HEK293 (cell line): ENCODE data around the gene RPL36A.

ENCODE experiments used
- CTCF ChIA-PET: fragments of 350-600 bp; formaldehyde crosslinking; extraction: SDS; loops from one replicate; lab custom pipeline; 2021; ENCODE audit warnings: antibody characterized with exemption; lab: Yijun Ruan, JAX
- POLR2A ChIA-PET: fragments of 300-600 bp; formaldehyde crosslinking; extraction: SDS; loops from one replicate; lab custom pipeline; 2020; ENCODE audit warnings: antibody characterized with exemption, inconsistent platforms; lab: Yijun Ruan, JAX
- H3K27ac ChIP-seq: fragments of 200-500 bp; sonication (Bioruptor generic); 2 replicates; pipeline ENCODE4 v1.5.1; 2014; ENCODE audit warnings: low read depth, low read length, control low read depth, inconsistent platforms; ENCODE audit errors: extremely low read depth
- H3K36me3 ChIP-seq, 2 experiments: fragments of 200-500 bp in 1 of 2; sonication (Bioruptor generic) in 1 of 2; 1 replicate in 1 of 2; 2 replicates in 1 of 2; pipeline ENCODE4 v1.5.1; 2014 to 2017; ENCODE audit warnings: inconsistent platforms in 2 of 2, low read length in 2 of 2; ENCODE audit not compliant: control insufficient read depth in 2 of 2, insufficient read depth in 1 of 2
- H3K4me1 ChIP-seq: fragments of 200-500 bp; sonication (Bioruptor generic); 2 replicates; pipeline ENCODE4 v1.5.1; 2014; ENCODE audit warnings: mild to moderate bottlenecking, low read length, inconsistent platforms; ENCODE audit not compliant: control insufficient read depth, insufficient read depth
- H3K4me3 ChIP-seq: 2 replicates; pipeline ENCODE4 v1.5.1; 2011; ENCODE audit warnings: low read depth, mild to moderate bottlenecking, control low read depth, low read length, moderate library complexity
- H3K9me3 ChIP-seq: fragments of 200-500 bp; sonication (Bioruptor generic); 2 replicates; pipeline ENCODE4 v1.5.1; 2014; ENCODE audit warnings: low read depth, low read length, inconsistent platforms; ENCODE audit not compliant: control insufficient read depth, insufficient read depth
- GFI1B ChIP-seq: fragments of 450-650 bp; formaldehyde crosslinking; IDR thresholded peaks from 2 replicates; pipeline ENCODE4 v1.5.1; 2016; ENCODE audit warnings: missing biosample characterization, missing genetic modification characterization
- GLIS2 ChIP-seq: fragments of 450-650 bp; formaldehyde crosslinking; IDR thresholded peaks from 2 replicates; pipeline ENCODE4 v1.5.1; 2016; ENCODE audit warnings: missing biosample characterization, missing genetic modification characterization
- ZBTB21 ChIP-seq: fragments of 450-650 bp; formaldehyde crosslinking; IDR thresholded peaks from 2 replicates; pipeline ENCODE4 v1.5.1; 2017; ENCODE audit warnings: missing biosample characterization, missing genetic modification characterization
- ZFHX2 ChIP-seq: fragments of 450-650 bp; formaldehyde crosslinking; conservative IDR thresholded peaks from 2 replicates; pipeline ENCODE4 v1.5.1; 2016; ENCODE audit warnings: missing biosample characterization, missing genetic modification characterization
- ZFP69B ChIP-seq: fragments of 450-650 bp; formaldehyde crosslinking; IDR thresholded peaks from 2 replicates; pipeline ENCODE4 v1.5.1; 2016; ENCODE audit warnings: missing biosample characterization, missing genetic modification characterization
- ZNF2 ChIP-seq: fragments of 450-650 bp; formaldehyde crosslinking; IDR thresholded peaks from 2 replicates; pipeline ENCODE4 v1.5.1; 2016; ENCODE audit warnings: missing biosample characterization, missing genetic modification characterization
- ZNF239 ChIP-seq: fragments of 450-650 bp; formaldehyde crosslinking; IDR thresholded peaks from 2 replicates; pipeline ENCODE4 v1.5.1; 2016; ENCODE audit warnings: missing biosample characterization, missing genetic modification characterization
- ZNF248 ChIP-seq: fragments of 450-650 bp; formaldehyde crosslinking; IDR thresholded peaks from 2 replicates; pipeline ENCODE4 v1.5.1; 2017; ENCODE audit warnings: missing biosample characterization, missing genetic modification characterization
- ZNF48 ChIP-seq: fragments of 450-650 bp; formaldehyde crosslinking; IDR thresholded peaks from 2 replicates; pipeline ENCODE4 v1.5.1; 2016; ENCODE audit warnings: missing biosample characterization, missing genetic modification characterization
- ZNF510 ChIP-seq: fragments of 450-650 bp; formaldehyde crosslinking; IDR thresholded peaks from 2 replicates; pipeline ENCODE4 v1.5.1; 2018; ENCODE audit warnings: mild to moderate bottlenecking, missing genetic modification characterization, missing biosample characterization; ENCODE audit not compliant: insufficient replicate concordance
- ZNF560 ChIP-seq: fragments of 450-650 bp; formaldehyde crosslinking; IDR thresholded peaks from 2 replicates; pipeline ENCODE4 v1.5.1; 2017; ENCODE audit warnings: missing biosample characterization, missing genetic modification characterization, borderline replicate concordance
- ZNF626 ChIP-seq: fragments of 450-650 bp; sonication (Bioruptor Pico); formaldehyde crosslinking; IDR thresholded peaks from 2 replicates; pipeline ENCODE4 v1.5.1; 2018; ENCODE audit warnings: missing biosample characterization, missing genetic modification characterization, inconsistent platforms
- ZNF837 ChIP-seq: fragments of 450-650 bp; formaldehyde crosslinking; IDR thresholded peaks from 2 replicates; pipeline ENCODE4 v1.5.1; 2016; ENCODE audit warnings: missing biosample characterization, missing genetic modification characterization
- TF ChIP-seq, protein P1 (sequence below): fragments of 450-650 bp; formaldehyde crosslinking; conservative IDR thresholded peaks from 2 replicates; pipeline ENCODE4 v1.5.1; 2016; ENCODE audit warnings: low read depth, missing biosample characterization, missing genetic modification characterization
- TF ChIP-seq, protein P2 (sequence below): fragments of 450-650 bp; formaldehyde crosslinking; conservative IDR thresholded peaks from 2 replicates; pipeline ENCODE4 v1.5.1; 2016; ENCODE audit warnings: low read depth, missing biosample characterization, missing genetic modification characterization
- TF ChIP-seq, protein P3 (sequence below): fragments of 450-650 bp; formaldehyde crosslinking; IDR thresholded peaks from 2 replicates; pipeline ENCODE4 v1.5.1; 2017; ENCODE audit warnings: missing biosample characterization, missing genetic modification characterization
- TF ChIP-seq, protein P4 (sequence below): fragments of 450-650 bp; formaldehyde crosslinking; IDR thresholded peaks from 2 replicates; pipeline ENCODE4 v1.5.1; 2016; ENCODE audit warnings: missing biosample characterization, missing genetic modification characterization
- TF ChIP-seq, protein P5 (sequence below): fragments of 450-650 bp; formaldehyde crosslinking; IDR thresholded peaks from 2 replicates; pipeline ENCODE4 v1.5.1; 2016; ENCODE audit warnings: missing biosample characterization, missing genetic modification characterization

RPL36A gene

DNA sequence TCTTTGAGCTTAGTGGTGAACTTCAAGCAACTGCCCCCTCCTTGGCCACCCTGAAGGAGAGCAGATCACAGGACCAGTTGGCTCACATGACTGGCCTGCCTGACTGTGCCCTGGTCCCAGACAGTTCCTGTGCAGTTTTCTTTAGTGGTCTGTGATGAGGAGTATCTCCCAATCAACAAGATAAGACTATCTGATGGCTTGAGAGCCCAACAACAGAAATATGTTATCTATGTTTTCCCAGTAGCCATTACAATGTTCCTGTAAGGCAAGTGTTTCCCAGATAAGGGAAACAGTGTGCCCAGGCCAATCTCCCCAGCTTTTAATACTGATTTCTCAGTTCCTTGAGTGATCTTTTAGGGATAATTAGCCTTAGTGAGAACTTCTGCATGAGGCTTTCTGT is 28.1 kb upstream of the RPL36A start:
- Histone ChIP-seq H3K27ac (no peak overlapping the region), H3K4me1 (peaks cover 2% of the 10 kb centered on the region; the same call in 1 of the 2 replicates), H3K9me3 (no peaks in the 10 kb centered on the region), H3K4me3 (no peak overlapping the region), H3K36me3 (no peaks in the 10 kb centered on the region)
- ChIA-PET CTCF (interaction anchor here (0.6 to 1.0 kb wide), 4 partner anchors 13 to 52 kb away, joined by 3 to 5 read pairs (median 4); partner anchors contain the start of gene RPL36A), POLR2A (interaction anchor here (1.5 kb wide), 1 partner anchor 28 kb away, joined by 7 read pairs; the partner anchor contains the start of gene RPL36A)
- TF ChIP-seq ZNF626 (no peak), ZFP69B (tag by site-specific recombination) (no peak), ZNF837 (no peak), GFI1B (tag by site-specific recombination) (no peak)
- TF ChIP-seq, protein P1, sequence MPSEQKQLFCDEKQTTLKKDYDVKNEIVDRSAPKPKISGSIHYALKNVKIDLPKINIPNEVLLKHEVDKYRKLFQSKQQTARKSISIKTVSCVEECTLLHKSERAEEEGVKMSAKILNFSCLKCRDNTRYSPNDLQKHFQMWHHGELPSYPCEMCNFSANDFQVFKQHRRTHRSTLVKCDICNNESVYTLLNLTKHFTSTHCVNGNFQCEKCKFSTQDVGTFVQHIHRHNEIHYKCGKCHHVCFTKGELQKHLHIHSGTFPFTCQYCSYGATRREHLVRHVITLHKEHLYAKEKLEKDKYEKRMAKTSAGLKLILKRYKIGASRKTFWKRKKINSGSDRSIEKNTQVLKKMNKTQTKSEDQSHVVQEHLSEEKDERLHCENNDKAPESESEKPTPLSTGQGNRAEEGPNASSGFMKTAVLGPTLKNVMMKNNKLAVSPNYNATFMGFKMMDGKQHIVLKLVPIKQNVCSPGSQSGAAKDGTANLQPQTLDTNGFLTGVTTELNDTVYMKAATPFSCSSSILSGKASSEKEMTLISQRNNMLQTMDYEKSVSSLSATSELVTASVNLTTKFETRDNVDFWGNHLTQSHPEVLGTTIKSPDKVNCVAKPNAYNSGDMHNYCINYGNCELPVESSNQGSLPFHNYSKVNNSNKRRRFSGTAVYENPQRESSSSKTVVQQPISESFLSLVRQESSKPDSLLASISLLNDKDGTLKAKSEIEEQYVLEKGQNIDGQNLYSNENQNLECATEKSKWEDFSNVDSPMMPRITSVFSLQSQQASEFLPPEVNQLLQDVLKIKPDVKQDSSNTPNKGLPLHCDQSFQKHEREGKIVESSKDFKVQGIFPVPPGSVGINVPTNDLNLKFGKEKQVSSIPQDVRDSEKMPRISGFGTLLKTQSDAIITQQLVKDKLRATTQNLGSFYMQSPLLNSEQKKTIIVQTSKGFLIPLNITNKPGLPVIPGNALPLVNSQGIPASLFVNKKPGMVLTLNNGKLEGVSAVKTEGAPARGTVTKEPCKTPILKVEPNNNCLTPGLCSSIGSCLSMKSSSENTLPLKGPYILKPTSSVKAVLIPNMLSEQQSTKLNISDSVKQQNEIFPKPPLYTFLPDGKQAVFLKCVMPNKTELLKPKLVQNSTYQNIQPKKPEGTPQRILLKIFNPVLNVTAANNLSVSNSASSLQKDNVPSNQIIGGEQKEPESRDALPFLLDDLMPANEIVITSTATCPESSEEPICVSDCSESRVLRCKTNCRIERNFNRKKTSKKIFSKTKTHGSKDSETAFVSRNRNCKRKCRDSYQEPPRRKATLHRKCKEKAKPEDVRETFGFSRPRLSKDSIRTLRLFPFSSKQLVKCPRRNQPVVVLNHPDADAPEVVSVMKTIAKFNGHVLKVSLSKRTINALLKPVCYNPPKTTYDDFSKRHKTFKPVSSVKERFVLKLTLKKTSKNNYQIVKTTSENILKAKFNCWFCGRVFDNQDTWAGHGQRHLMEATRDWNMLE, result no peak

DNA sequence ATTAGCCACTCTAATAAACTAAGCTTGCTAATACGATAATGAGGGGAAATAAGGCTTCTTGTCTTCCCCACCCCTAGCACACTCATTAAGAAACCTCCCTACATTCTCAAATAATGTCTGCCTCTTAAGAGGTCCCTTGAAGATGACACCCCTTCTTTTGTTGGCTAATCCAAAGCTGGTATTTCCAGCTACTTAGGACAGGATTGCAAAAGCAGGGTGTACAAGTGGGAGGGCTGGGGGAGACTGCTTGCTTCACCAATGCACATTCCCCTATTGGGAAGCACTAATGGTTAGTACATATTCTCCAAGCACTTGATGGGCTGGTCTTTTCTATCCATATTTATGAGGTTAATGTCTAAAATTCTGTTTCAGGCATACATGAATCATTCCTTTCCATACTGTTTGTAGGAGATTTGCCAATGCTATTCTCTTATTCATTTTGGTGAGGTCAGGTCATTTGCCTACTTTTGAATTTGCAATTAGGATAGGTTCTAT is 25.5 kb upstream of the RPL36A start:
- POLR2A ChIA-PET, result interaction anchor here (2.0 kb wide), 1 partner anchor 26 kb away, joined by 10 read pairs; the partner anchor contains the start of gene RPL36A
- Histone ChIP-seq H3K4me3 (no peak overlapping the region), H3K27ac (no peak overlapping the region), H3K4me1 (peaks cover 2% of the 10 kb centered on the region; the same call in 1 of the 2 replicates), H3K36me3 (no peaks in the 10 kb centered on the region)
- TF ChIP-seq, protein P2, sequence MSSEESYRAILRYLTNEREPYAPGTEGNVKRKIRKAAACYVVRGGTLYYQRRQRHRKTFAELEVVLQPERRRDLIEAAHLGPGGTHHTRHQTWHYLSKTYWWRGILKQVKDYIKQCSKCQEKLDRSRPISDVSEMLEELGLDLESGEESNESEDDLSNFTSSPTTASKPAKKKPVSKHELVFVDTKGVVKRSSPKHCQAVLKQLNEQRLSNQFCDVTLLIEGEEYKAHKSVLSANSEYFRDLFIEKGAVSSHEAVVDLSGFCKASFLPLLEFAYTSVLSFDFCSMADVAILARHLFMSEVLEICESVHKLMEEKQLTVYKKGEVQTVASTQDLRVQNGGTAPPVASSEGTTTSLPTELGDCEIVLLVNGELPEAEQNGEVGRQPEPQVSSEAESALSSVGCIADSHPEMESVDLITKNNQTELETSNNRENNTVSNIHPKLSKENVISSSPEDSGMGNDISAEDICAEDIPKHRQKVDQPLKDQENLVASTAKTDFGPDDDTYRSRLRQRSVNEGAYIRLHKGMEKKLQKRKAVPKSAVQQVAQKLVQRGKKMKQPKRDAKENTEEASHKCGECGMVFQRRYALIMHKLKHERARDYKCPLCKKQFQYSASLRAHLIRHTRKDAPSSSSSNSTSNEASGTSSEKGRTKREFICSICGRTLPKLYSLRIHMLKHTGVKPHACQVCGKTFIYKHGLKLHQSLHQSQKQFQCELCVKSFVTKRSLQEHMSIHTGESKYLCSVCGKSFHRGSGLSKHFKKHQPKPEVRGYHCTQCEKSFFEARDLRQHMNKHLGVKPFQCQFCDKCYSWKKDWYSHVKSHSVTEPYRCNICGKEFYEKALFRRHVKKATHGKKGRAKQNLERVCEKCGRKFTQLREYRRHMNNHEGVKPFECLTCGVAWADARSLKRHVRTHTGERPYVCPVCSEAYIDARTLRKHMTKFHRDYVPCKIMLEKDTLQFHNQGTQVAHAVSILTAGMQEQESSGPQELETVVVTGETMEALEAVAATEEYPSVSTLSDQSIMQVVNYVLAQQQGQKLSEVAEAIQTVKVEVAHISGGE, result no peak
- TF ChIP-seq ZNF2 (tag by site-specific recombination) (no peak), ZNF248 (tag by site-specific recombination) (no peak), ZNF510 (no peak), ZNF239 (tag by site-specific recombination) (no peak), GLIS2 (tag by site-specific recombination) (no peak), ZBTB21 (tag by site-specific recombination) (no peak), ZFHX2 (no peak), ZNF48 (tag by site-specific recombination) (no peak), ZNF560 (tag by site-specific recombination) (no peak), GFI1B (tag by site-specific recombination) (no peak)
- TF ChIP-seq, protein P3, sequence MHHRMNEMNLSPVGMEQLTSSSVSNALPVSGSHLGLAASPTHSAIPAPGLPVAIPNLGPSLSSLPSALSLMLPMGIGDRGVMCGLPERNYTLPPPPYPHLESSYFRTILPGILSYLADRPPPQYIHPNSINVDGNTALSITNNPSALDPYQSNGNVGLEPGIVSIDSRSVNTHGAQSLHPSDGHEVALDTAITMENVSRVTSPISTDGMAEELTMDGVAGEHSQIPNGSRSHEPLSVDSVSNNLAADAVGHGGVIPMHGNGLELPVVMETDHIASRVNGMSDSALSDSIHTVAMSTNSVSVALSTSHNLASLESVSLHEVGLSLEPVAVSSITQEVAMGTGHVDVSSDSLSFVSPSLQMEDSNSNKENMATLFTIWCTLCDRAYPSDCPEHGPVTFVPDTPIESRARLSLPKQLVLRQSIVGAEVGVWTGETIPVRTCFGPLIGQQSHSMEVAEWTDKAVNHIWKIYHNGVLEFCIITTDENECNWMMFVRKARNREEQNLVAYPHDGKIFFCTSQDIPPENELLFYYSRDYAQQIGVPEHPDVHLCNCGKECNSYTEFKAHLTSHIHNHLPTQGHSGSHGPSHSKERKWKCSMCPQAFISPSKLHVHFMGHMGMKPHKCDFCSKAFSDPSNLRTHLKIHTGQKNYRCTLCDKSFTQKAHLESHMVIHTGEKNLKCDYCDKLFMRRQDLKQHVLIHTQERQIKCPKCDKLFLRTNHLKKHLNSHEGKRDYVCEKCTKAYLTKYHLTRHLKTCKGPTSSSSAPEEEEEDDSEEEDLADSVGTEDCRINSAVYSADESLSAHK (tag by site-specific recombination), result no peak
- TF ChIP-seq, protein P4, sequence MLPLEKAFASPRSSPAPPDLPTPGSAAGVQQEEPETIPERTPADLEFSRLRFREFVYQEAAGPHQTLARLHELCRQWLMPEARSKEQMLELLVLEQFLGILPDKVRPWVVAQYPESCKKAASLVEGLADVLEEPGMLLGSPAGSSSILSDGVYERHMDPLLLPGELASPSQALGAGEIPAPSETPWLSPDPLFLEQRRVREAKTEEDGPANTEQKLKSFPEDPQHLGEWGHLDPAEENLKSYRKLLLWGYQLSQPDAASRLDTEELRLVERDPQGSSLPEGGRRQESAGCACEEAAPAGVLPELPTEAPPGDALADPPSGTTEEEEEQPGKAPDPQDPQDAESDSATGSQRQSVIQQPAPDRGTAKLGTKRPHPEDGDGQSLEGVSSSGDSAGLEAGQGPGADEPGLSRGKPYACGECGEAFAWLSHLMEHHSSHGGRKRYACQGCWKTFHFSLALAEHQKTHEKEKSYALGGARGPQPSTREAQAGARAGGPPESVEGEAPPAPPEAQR, result no peak
- TF ChIP-seq, protein P5, sequence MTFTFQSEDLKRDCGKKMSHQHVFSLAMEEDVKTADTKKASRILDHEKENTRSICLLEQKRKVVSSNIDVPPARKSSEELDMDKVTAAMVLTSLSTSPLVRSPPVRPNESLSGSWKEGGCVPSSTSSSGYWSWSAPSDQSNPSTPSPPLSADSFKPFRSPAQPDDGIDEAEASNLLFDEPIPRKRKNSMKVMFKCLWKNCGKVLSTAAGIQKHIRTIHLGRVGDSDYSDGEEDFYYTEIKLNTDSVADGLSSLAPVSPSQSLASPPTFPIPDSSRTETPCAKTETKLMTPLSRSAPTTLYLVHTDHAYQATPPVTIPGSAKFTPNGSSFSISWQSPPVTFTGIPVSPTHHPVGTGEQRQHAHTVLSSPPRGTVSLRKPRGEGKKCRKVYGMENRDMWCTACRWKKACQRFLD (tag by site-specific recombination), result no peak
- TF ChIP-seq, all 188 proteins: peak for 0
- CTCF ChIA-PET, result interaction anchor here (1.3 kb wide), 1 partner anchor 8 kb away, joined by 4 read pairs; no protein-coding TSS in a partner anchor
- H3K9me3 ChIP-seq, result no peaks in the 10 kb centered on the region
